Thoracic aorta (tissue), 2 donors: ENCODE data around the gene NDFIP2. TPM values are rescaled to one million over a fixed set of nuclear protein-coding genes. Genes with fewer than 3 reads are reported as not detected.
"Not testable (repeated sequence)": the region's sequence is repeated elsewhere in the genome, so short reads cannot be mapped to it uniquely, and the experiment has no call there.

Experiments
- ATAC-seq: fragments of 150-250 bp; one replicate; pipeline ENCODE4 v1.8.0; 2017; ENCODE audit warnings: low read depth; ENCODE audit not compliant: insufficient number of reproducible peaks, low FRiP score
- DNase-seq: peaks from one replicate; pipeline ENCODE4 v3.0.0-alpha.2; 2020; ENCODE audit warnings: low spot score
- H3K27ac ChIP-seq, 2 donors: fragments of 200-600 bp; sonication (generic); 1 replicate in 1 of 2; 2 replicates in 1 of 2; pipeline ENCODE4 v1.5.1; 2016; ENCODE audit warnings: mild to moderate bottlenecking in 2 of 2, moderate library complexity in 2 of 2
- H3K27me3 ChIP-seq: fragments of 200-600 bp; sonication (generic); replicated peaks from 2 replicates; pipeline ENCODE4 v1.6.0; 2016; ENCODE audit warnings: mild to moderate bottlenecking; ENCODE audit not compliant: insufficient read depth
- H3K36me3 ChIP-seq: fragments of 200-600 bp; sonication (generic); one replicate; pipeline ENCODE4 v1.5.1; 2016
- H3K4me1 ChIP-seq, 2 donors: fragments of 200-600 bp; sonication (generic); 1 replicate in 1 of 2; 2 replicates in 1 of 2; pipeline versions ENCODE4 v1.5.1 to v1.6.0; 2016; ENCODE audit warnings: low read depth in 2 of 2, mild to moderate bottlenecking in 1 of 2; ENCODE audit not compliant: control insufficient read depth in 1 of 2
- H3K4me3 ChIP-seq: fragments of 200-600 bp; sonication (generic); 2 replicates; pipeline ENCODE4 v1.5.1; 2016; ENCODE audit warnings: mild to moderate bottlenecking
- H3K9me3 ChIP-seq: fragments of 200-600 bp; sonication (generic); 2 replicates; pipeline ENCODE4 v1.5.1; 2016
- total RNA-seq, 2 donors: library from RNA; depleted of rRNA; stranded (reverse); fragments of >200 nt; gene quantifications; one replicate each; pipeline versions ENCODE4 v1.1.0 to v1.2.3, GENCODE V29; 2016
- TF ChIP-seq, protein P1 (sequence below): fragments of 200-600 bp; sonication (generic); IDR thresholded peaks from one replicate; pipeline ENCODE4 v1.5.1; 2019; ENCODE audit warnings: antibody characterized with exemption

The NDFIP2 gene
- total RNA-seq, 2 donors from 2014 or later, result 9.7 to 12.0 TPM

GRCh38 chr13:79562557-79562956, 81.6 kb downstream of the NDFIP2 start:
- H3K4me1 ChIP-seq, result no peaks in the 10 kb centered on the region
- H3K27ac ChIP-seq, result no peak overlapping the region
- H3K4me3 ChIP-seq, result no peak overlapping the region
- no peaks in the 10 kb centered on the region for H3K27me3 ChIP-seq
- H3K9me3 ChIP-seq, result peaks cover 8% of the 10 kb centered on the region
- ATAC-seq, result no peak
- no peak for DNase-seq
- TF ChIP-seq, protein P1, sequence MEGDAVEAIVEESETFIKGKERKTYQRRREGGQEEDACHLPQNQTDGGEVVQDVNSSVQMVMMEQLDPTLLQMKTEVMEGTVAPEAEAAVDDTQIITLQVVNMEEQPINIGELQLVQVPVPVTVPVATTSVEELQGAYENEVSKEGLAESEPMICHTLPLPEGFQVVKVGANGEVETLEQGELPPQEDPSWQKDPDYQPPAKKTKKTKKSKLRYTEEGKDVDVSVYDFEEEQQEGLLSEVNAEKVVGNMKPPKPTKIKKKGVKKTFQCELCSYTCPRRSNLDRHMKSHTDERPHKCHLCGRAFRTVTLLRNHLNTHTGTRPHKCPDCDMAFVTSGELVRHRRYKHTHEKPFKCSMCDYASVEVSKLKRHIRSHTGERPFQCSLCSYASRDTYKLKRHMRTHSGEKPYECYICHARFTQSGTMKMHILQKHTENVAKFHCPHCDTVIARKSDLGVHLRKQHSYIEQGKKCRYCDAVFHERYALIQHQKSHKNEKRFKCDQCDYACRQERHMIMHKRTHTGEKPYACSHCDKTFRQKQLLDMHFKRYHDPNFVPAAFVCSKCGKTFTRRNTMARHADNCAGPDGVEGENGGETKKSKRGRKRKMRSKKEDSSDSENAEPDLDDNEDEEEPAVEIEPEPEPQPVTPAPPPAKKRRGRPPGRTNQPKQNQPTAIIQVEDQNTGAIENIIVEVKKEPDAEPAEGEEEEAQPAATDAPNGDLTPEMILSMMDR, result no peak
- no peaks in the 10 kb centered on the region for H3K36me3 ChIP-seq

GRCh38 chr13:79566118-79566517, 85.2 kb downstream of the NDFIP2 start:
- Histone ChIP-seq H3K36me3 (no peaks in the 10 kb centered on the region), H3K4me3 (no peak overlapping the region), H3K4me1 (no peaks in the 10 kb centered on the region), H3K27ac (no peak overlapping the region), H3K9me3 (peaks cover 8% of the 10 kb centered on the region), H3K27me3 (no peaks in the 10 kb centered on the region)
- ATAC-seq (no peak), DNase-seq (no peak)
- TF ChIP-seq, protein P1, result no peak

- H3K4me1 ChIP-seq, result no peaks in the 10 kb centered on the region
- H3K27me3 ChIP-seq, result no peaks in the 10 kb centered on the region
- no peak overlapping the region for H3K4me3 ChIP-seq
- DNase-seq (no peak), ATAC-seq (no peak)
- no peaks in the 10 kb centered on the region for H3K9me3 ChIP-seq
- H3K27ac ChIP-seq, result no peak overlapping the region
- no peaks in the 10 kb centered on the region for H3K36me3 ChIP-seq
- TF ChIP-seq, protein P1, result no peak
Observed at GRCh38 chr13:79571147-79571546, 90.2 kb downstream of the NDFIP2 start.

GRCh38 chr13:79573892-79574291, 92.9 kb downstream of the NDFIP2 start:
- ATAC-seq, H3K27ac ChIP-seq, H3K4me3 ChIP-seq, H3K36me3 ChIP-seq, H3K4me1 ChIP-seq, DNase-seq, H3K9me3 ChIP-seq, H3K27me3 ChIP-seq: not testable (repeated sequence)

GRCh38 chr13:79581870-79582315, 100.9 kb downstream of the NDFIP2 start:
- Histone ChIP-seq H3K27me3 (no peaks in the 10 kb centered on the region), H3K4me1 (no peaks in the 10 kb centered on the region), H3K9me3 (peaks cover 12% of the 10 kb centered on the region), H3K27ac (no peak overlapping the region), H3K4me3 (no peak overlapping the region), H3K36me3 (no peaks in the 10 kb centered on the region)
- TF ChIP-seq, protein P1, result no peak
- ATAC-seq (no peak), DNase-seq (no peak)

GRCh38 chr13:79582896-79583295, 101.9 kb downstream of the NDFIP2 start:
- no peak overlapping the region for H3K27ac ChIP-seq
- TF ChIP-seq, protein P1, result no peak
- H3K27me3 ChIP-seq, result no peaks in the 10 kb centered on the region
- peaks cover 7% of the 10 kb centered on the region for H3K9me3 ChIP-seq
- no peak overlapping the region for H3K4me3 ChIP-seq
- no peaks in the 10 kb centered on the region for H3K36me3 ChIP-seq
- H3K4me1 ChIP-seq, result no peaks in the 10 kb centered on the region
- DNase-seq, result no peak
- no peak for ATAC-seq
